ENCODE measurements around the gene RPL28.

GRCh38 chr19:55341171-55341588 is 44.6 kb upstream of the RPL28 start:
- TF ChIP-seq CTCF (IDR thresholded peaks at IDR 0.05; ENCODE audit: low read depth, low read length, missing input control) (no peak), REST (IDR thresholded peaks at IDR 0.05) (no peak), MAX (IDR thresholded peaks at IDR 0.05) (no peak), GABPA (IDR thresholded peaks at IDR 0.05 in 1 of 2, conservative IDR thresholded peaks at IDR 0.05 in 1 of 2) (no peak), RAD21 (IDR thresholded peaks at IDR 0.05) (no peak), TAF1 (conservative IDR thresholded peaks at IDR 0.05) (no peak), JUND (IDR thresholded peaks at IDR 0.05) (no peak), YY1 (IDR thresholded peaks at IDR 0.05) (no peak), ATF3 (IDR thresholded peaks at IDR 0.05) (no peak), RXRA (IDR thresholded peaks at IDR 0.05) (no peak), SP1 (IDR thresholded peaks at IDR 0.05) (no peak), HNF4G (IDR thresholded peaks at IDR 0.05) (no peak), ZBTB33 (IDR thresholded peaks at IDR 0.05) (no peak)

All from liver (tissue), 3 donors.